ENCODE measurements around the gene SHISA6. TPM values are rescaled to one million over a fixed set of nuclear protein-coding genes. Genes with fewer than 3 reads are reported as not detected.

SHISA6 gene
- total RNA-seq, 1 experiment from 2014 or later: 40.0 TPM

GRCh38 chr17:11545696-11546095 is 304.7 kb downstream of the SHISA6 start:
- intact Hi-C loops (cut with micrococcal nuclease; ENCODE audit: unreplicated experiment): no loop called here
- H3K36me3 ChIP-seq (ENCODE audit: insufficient read depth, low read length, poor library complexity, severe bottlenecking): no peaks in the 10 kb centered on the region
- CTCF ChIA-PET: no interaction called here
- TF ChIP-seq, protein P1, sequence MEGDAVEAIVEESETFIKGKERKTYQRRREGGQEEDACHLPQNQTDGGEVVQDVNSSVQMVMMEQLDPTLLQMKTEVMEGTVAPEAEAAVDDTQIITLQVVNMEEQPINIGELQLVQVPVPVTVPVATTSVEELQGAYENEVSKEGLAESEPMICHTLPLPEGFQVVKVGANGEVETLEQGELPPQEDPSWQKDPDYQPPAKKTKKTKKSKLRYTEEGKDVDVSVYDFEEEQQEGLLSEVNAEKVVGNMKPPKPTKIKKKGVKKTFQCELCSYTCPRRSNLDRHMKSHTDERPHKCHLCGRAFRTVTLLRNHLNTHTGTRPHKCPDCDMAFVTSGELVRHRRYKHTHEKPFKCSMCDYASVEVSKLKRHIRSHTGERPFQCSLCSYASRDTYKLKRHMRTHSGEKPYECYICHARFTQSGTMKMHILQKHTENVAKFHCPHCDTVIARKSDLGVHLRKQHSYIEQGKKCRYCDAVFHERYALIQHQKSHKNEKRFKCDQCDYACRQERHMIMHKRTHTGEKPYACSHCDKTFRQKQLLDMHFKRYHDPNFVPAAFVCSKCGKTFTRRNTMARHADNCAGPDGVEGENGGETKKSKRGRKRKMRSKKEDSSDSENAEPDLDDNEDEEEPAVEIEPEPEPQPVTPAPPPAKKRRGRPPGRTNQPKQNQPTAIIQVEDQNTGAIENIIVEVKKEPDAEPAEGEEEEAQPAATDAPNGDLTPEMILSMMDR (conservative IDR thresholded peaks at IDR 0.05; ENCODE audit: low read depth, low read length): no peak
- no peak for TF ChIP-seq EZH2 (IDR thresholded peaks at IDR 0.05; ENCODE audit: borderline replicate concordance, low read depth, low read length, poor library complexity, severe bottlenecking)
- no peak overlapping the region for H3K4me3 ChIP-seq (ENCODE audit: low read depth, low read length, poor library complexity, severe bottlenecking)
- H3K27me3 ChIP-seq (replicated peaks; ENCODE audit: insufficient read depth, low read depth, low read length, poor library complexity): no peaks in the 10 kb centered on the region
- H3K4me1 ChIP-seq (ENCODE audit: insufficient read depth, low read length, poor library complexity, severe bottlenecking): peaks cover 34% of the 10 kb centered on the region
- BruUV-seq (replicated peaks): no TSS peak
- H3K27ac ChIP-seq (ENCODE audit: low read depth, low read length, poor library complexity, severe bottlenecking): peak overlapping the region; percentile 58
- H3K9me3 ChIP-seq (ENCODE audit: low read depth, low read length, poor library complexity, severe bottlenecking): peaks cover 16% of the 10 kb centered on the region
- DNase-seq (ENCODE audit: low spot score): no peak
- POLR2A ChIA-PET (ENCODE audit: low non-redundant PET): no interaction called here

DNA sequence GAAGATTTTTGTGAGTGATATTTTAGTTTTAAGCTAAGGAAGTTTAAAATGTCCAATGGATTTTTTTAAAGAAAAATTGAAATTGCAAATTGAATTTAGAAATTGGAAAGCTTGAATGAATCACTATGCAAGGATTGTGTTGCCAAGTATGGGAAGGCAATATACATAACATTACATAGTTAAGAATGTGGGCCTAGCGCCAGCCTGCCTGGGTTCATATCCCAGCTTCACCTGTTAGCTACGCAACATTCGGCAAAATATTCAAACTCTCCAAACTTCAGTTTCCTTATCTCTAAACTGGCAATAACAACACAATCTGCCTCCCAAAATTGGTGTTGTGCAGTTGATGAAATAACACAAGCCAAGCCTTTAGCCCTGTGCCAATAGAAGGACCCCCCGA is 306.8 kb downstream of the SHISA6 start:
- ChIA-PET POLR2A (ENCODE audit: low non-redundant PET) (no interaction called here), CTCF (no interaction called here)
- peaks cover 56% of the 10 kb centered on the region for H3K4me1 ChIP-seq (ENCODE audit: insufficient read depth, low read length, poor library complexity, severe bottlenecking)
- no peak for DNase-seq (ENCODE audit: low spot score)
- H3K9me3 ChIP-seq (ENCODE audit: low read depth, low read length, poor library complexity, severe bottlenecking): peaks cover 2% of the 10 kb centered on the region
- H3K4me3 ChIP-seq (ENCODE audit: low read depth, low read length, poor library complexity, severe bottlenecking): no peak overlapping the region
- intact Hi-C loops (cut with micrococcal nuclease; ENCODE audit: unreplicated experiment): no loop called here
- no peaks in the 10 kb centered on the region for H3K36me3 ChIP-seq (ENCODE audit: insufficient read depth, low read length, poor library complexity, severe bottlenecking)
- H3K27ac ChIP-seq (ENCODE audit: low read depth, low read length, poor library complexity, severe bottlenecking): peak overlapping the region; percentile 61
- TF ChIP-seq EZH2 (IDR thresholded peaks at IDR 0.05; ENCODE audit: borderline replicate concordance, low read depth, low read length, poor library complexity, severe bottlenecking): no peak
- TF ChIP-seq, protein P1 (conservative IDR thresholded peaks at IDR 0.05; ENCODE audit: low read depth, low read length): no peak
- H3K27me3 ChIP-seq (replicated peaks; ENCODE audit: insufficient read depth, low read depth, low read length, poor library complexity): no peaks in the 10 kb centered on the region
- BruUV-seq (replicated peaks): no TSS peak

DNA sequence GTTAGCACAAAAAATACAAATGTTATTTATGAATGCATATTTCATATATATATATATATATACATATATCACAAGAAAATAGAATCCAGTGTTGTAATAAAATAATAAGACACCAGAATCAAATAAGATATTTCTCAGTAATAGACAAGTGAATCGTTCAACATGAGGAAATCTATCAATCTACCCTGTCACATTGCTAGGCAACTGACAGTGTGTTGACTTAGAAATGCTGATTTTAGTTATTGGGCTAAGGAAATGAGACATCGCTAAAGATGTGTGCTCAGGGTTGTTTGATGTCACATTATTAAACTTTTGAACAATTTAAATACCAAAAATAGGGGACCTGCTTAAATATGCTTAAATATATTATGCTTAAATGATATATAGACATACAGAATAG is 307.4 kb downstream of the SHISA6 start:
- no peaks in the 10 kb centered on the region for H3K27me3 ChIP-seq (replicated peaks; ENCODE audit: insufficient read depth, low read depth, low read length, poor library complexity)
- CTCF ChIA-PET: no interaction called here
- H3K9me3 ChIP-seq (ENCODE audit: low read depth, low read length, poor library complexity, severe bottlenecking): no peaks in the 10 kb centered on the region
- no peaks in the 10 kb centered on the region for H3K36me3 ChIP-seq (ENCODE audit: insufficient read depth, low read length, poor library complexity, severe bottlenecking)
- intact Hi-C loops (cut with micrococcal nuclease; ENCODE audit: unreplicated experiment): no loop called here
- no TSS peak for BruUV-seq (replicated peaks)
- no peak overlapping the region for H3K27ac ChIP-seq (ENCODE audit: low read depth, low read length, poor library complexity, severe bottlenecking)
- peaks cover 57% of the 10 kb centered on the region for H3K4me1 ChIP-seq (ENCODE audit: insufficient read depth, low read length, poor library complexity, severe bottlenecking)
- TF ChIP-seq, protein P1 (conservative IDR thresholded peaks at IDR 0.05; ENCODE audit: low read depth, low read length): no peak
- no peak for TF ChIP-seq EZH2 (IDR thresholded peaks at IDR 0.05; ENCODE audit: borderline replicate concordance, low read depth, low read length, poor library complexity, severe bottlenecking)
- H3K4me3 ChIP-seq (ENCODE audit: low read depth, low read length, poor library complexity, severe bottlenecking): no peak overlapping the region
- POLR2A ChIA-PET (ENCODE audit: low non-redundant PET): no interaction called here
- no peak for DNase-seq (ENCODE audit: low spot score)

Measured in A673 (cell line).